ENCODE results near the gene ELN. TPM values are rescaled to one million over a fixed set of nuclear protein-coding genes. Genes with fewer than 3 reads are reported as not detected.

The ELN gene
- total RNA-seq, 2 donors from 2014 or later = 0.10 TPM; not detected in 1

DNA sequence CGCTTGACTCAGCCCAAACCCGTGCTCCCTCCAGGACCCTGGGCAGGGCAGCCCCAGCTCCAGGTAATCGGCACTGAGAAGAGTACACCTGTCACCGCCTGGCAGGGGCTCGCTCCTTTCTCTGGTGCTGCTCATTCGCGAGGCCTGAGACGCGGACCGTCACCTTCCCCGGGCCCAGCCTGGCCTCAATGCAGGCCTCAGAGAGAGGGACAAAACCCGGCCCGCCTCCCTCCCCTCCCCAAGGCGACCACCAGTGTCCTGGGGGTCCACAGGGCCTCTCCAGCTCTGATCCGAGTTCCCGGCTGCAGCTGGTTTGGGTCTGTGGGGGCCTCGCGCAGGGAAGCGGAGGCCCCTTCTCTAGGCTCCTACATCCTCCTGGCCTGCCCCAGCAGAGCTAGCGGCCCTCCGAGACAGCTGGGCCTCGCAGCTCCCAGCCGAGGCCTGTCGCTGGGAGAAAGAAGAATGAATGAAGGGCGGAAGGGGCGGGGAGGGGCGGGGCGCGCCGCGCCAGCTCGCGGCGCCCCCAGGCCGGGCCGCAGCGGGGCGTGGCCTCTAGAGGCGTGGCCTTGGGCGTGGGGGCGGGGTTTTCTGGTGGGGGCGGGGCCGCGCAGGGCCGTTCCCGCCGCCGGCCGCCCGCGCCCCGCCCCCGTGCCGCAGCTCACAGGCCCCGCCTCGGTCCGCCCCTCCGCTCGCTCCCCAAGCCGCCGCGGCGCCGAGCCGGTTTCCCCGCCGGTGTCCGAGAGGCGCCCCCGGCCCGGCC lies 55.3 kb downstream of the ELN start, which contains the start of gene LIMK1:
LIMK1 (plus strand) TSS at position 688 of the 760 bp plus-strand sequence. CDS start 187 bp downstream, outside the sequence.
- Mint-ChIP-seq H3K4me1 (ENCODE audit: low read depth in 2 of 2) (peaks cover 0 to 10% of the 10 kb centered on the region in 2 donors), H3K27ac (peak within 1 kb of the TSS; percentile 71 to 93), H3K4me3 (peak within 1 kb of the TSS; percentile 82), H3K9me3 (no peaks in the 10 kb centered on the region), H3K27me3 (no peaks in the 10 kb centered on the region), H3K36me3 (no peaks in the 10 kb centered on the region)
- DNase-seq (ENCODE audit: low spot score) (peak; percentile 89), ATAC-seq (peak; percentile 93 to 97)

DNA sequence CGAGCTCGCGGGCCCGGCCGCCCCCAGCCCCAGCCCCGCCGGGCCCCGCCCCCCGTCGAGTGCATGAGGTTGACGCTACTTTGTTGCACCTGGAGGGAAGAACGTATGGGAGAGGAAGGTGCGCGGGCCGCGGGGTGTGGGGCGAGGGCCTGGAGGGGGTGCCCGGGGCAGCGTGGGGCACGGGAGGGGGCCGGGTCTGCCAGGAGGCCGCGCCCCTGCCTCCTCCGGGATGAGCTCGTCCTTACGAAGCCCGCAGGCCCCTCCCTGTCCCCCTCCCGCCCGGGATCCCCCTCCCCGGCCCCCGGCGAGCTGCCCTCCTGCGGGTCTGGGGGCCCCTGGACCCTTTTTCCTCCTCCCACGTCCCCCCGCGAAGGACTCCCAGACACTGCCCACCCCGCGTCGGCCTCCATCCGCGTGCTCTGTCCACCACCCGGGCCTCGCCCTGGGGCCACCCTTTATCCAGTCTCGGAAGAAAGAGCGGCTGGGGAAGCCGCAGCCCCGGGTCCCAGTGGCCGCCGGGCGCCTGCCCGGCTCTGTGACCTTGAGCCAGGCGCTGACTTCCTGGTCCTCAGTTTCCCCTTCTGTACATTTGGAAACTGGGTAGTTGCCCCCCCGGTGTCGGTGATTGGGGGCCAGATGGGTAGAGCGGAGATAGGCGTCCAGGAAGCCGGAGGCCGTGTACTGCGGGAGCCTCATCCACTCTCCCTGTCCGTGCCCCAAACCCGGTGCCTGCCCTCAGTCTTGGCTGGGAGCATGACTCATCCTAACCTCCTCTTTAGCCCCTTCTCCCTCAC lies 56.2 kb downstream of the ELN start:
- H3K27ac Mint-ChIP-seq = peak overlapping the region; percentile 71 to 93
- H3K4me1 Mint-ChIP-seq (ENCODE audit: low read depth in 2 of 2) = peaks cover 0 to 10% of the 10 kb centered on the region in 2 donors
- peak overlapping the region; percentile 82 for H3K4me3 Mint-ChIP-seq
- DNase-seq (ENCODE audit: low spot score) (no peak), ATAC-seq (peak; percentile 1 to 64)
- no peaks in the 10 kb centered on the region for H3K27me3 Mint-ChIP-seq
- no peaks in the 10 kb centered on the region for H3K9me3 Mint-ChIP-seq
- H3K36me3 Mint-ChIP-seq = no peaks in the 10 kb centered on the region

DNA sequence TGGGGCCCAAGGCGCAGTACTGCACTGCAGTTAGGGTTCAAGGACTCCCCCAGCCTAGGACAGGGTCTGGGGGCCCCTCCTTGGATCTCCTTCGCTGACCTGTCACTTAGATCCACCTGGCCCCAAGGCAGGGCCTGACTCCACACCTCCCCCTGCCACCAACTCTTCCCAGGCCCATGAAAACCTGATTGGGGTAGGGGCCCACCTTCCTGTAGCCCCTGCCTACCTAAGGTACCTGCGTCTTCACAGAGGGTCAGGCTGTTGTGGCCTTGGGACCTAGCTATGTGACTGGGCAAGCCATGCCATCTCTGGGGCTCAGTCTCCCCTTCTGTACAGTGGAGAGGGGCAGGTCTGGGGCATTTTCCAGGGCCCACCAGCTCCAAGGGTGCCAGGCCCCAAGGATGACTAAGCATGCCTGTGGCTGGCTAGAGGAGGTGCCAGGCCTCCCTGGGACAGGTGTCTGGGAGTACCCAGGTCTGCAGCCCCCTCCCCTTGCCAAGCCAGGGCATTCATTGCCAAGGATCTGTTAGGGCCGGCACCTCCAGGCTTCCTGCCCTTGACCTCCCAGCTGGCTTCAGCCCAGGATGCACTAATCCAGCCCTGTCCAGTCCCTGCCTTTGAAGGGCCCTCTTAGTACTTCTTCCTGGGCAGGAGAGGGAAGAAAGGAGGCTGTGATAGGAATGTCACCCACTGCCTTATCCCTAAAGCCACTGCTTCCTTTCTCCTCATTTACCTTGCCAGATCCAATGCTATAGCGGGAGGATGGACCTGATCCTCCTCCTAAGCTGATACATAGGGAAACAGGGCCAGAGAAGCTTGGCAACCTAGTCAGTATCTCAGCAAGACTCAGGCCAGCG lies 57.0 kb downstream of the ELN start:
- H3K4me1 Mint-ChIP-seq (ENCODE audit: low read depth in 2 of 2) = peaks cover 0 to 13% of the 10 kb centered on the region in 2 donors
- DNase-seq (ENCODE audit: low spot score) (no peak), ATAC-seq (no peak)
- no peaks in the 10 kb centered on the region for H3K9me3 Mint-ChIP-seq
- H3K27me3 Mint-ChIP-seq = no peaks in the 10 kb centered on the region
- peak overlapping the region; percentile 82 for H3K4me3 Mint-ChIP-seq
- no peaks in the 10 kb centered on the region for H3K36me3 Mint-ChIP-seq
- H3K27ac Mint-ChIP-seq = peak overlapping the region; percentile 71 to 93

DNA sequence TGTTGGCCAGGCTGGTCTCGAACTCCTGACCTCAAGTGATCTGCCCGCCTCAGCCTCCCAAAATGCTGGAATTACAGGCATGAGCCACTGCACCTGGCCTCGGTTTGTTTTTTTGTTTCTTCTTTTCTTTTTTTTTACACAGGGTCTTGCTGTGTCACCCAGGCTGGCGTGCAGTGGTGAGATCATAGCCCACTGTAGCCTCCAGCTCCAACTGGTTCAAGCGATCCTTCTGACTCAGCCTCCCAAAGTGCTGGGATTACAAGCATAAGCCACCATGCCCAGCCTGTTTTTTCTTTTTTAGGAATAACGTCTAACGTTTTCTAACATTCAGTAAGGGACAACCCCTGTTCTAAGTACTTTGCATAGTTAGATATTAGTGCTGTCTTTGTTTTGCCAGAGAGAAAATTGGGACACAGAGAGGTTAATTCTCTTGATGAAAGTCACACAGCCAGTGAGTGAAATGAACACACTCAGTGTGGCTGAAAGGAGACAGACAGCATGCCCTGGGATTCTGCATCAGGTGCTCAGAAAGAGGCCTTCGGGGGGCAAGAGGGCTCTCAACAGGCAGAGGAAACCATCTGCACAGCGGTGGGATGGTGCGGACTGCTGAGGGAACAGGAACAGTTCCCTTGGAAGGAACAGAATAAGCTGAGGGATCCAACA lies 59.9 kb downstream of the ELN start:
- DNase-seq (ENCODE audit: low spot score) = no peak
- Mint-ChIP-seq H3K9me3 (no peaks in the 10 kb centered on the region), H3K4me1 (ENCODE audit: low read depth in 2 of 2) (peaks cover 4 to 20% of the 10 kb centered on the region in 2 donors), H3K4me3 (no peak overlapping the region), H3K27ac (no peak overlapping the region), H3K27me3 (no peaks in the 10 kb centered on the region), H3K36me3 (no peaks in the 10 kb centered on the region)
- no peak for ATAC-seq

DNA sequence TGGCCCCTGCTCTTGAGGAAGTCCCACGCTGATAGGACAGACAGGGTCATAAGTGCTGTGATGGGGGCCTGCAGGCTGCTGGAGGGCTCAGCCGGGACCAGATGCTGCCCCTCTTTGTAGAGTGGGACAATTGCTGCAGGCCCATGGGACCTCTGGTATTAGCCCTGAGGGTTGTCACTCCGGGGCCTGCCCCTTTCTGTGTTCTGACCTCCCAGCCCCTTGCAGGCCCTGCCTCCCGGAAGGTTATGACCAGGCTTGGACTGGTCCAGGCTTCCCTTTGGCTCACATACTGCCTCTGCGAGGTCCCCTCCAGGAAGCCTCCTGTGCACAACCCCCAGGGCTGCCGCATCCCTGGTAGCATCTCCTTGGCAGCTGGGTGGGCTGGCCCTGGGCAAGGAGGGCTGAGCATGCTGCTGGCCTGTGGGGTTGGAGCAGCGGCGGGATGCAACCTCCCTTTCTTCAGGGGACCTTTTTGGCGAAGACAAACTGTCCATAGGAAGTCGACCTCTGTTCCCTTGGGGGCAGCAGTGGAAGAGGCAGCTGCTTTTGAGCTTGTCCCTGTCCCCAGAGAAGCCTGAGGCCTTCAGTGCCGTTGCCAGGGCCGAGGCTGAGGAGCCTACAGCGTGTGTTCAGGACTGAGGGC lies 64.5 kb downstream of the ELN start:
- H3K27ac Mint-ChIP-seq = peak overlapping the region; percentile 94 to 95
- no peaks in the 10 kb centered on the region for H3K9me3 Mint-ChIP-seq
- H3K4me3 Mint-ChIP-seq = peak overlapping the region; percentile 79
- peaks cover 4 to 25% of the 10 kb centered on the region in 2 donors for H3K4me1 Mint-ChIP-seq (ENCODE audit: low read depth in 2 of 2)
- H3K27me3 Mint-ChIP-seq = no peaks in the 10 kb centered on the region
- ATAC-seq (no peak), DNase-seq (ENCODE audit: low spot score) (no peak)
- no peaks in the 10 kb centered on the region for H3K36me3 Mint-ChIP-seq

DNA sequence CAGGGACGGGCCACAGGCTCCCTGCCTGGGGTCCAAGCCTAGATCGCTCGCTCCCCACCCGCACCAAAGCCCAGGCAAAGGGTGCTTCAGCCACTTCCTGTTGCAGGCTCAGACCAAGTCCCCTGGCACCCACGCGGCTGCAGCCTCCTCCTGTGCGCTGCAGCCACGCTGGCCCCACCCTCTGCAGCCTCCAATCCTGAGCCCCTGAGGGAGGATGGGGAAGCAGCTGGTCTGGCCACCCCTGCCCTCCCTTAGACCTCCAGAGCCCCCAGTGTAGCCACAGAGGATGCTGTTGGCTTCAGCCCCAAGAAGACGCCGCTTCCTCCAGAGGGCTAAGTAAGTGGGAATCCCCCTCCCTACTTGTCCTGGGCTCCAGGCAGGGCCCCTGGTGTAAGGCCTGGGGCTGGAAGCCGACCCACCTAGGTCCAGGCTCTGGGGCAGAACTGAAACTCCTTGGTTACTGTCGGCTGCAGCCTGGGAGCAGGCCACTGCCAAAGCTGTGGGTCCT lies 65.0 kb downstream of the ELN start:
- DNase-seq (ENCODE audit: low spot score) (peak; percentile 85), ATAC-seq (peak; percentile 57 to 69)
- no peaks in the 10 kb centered on the region for H3K9me3 Mint-ChIP-seq
- H3K4me1 Mint-ChIP-seq (ENCODE audit: low read depth in 2 of 2) = peaks cover 4 to 28% of the 10 kb centered on the region in 2 donors
- peak overlapping the region; percentile 79 for H3K4me3 Mint-ChIP-seq
- H3K27me3 Mint-ChIP-seq = no peaks in the 10 kb centered on the region
- H3K27ac Mint-ChIP-seq = peak overlapping the region; percentile 94 to 95
- H3K36me3 Mint-ChIP-seq = peaks cover 4% of the 10 kb centered on the region

DNA sequence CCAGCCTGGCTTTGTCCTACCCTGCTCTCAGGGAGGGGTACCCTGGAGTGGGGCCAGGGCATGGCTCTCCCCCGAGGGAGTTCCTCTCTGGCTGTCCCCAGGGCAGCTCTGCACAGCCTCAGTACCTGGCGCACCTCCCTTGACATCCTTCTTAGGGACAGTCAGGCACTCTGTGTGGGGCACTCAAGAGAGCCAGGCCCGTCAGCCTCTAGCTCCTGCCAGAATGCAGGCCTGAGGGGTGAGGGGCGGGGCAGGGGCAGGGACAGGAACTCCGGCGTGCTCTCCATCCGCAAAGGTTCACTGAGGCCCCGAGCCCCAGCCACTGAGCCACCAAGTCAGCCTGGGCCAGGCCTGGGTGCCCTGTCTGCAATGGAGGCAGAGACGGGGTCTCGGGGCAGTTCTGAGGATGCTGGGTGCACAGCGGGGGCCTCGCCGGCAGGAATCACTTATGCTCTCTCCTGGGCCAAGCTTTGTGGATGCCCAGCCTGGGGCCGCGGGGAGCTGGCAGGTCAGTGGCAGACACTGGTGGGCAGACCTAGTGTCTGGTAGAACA lies 65.8 kb downstream of the ELN start:
- peaks cover 4 to 28% of the 10 kb centered on the region in 2 donors for H3K4me1 Mint-ChIP-seq (ENCODE audit: low read depth in 2 of 2)
- no peaks in the 10 kb centered on the region for H3K27me3 Mint-ChIP-seq
- peak overlapping the region; percentile 94 to 95 for H3K27ac Mint-ChIP-seq
- peak; percentile 47 to 48 for ATAC-seq
- H3K36me3 Mint-ChIP-seq = peaks cover 7% of the 10 kb centered on the region
- no peak for DNase-seq (ENCODE audit: low spot score)
- no peaks in the 10 kb centered on the region for H3K9me3 Mint-ChIP-seq
- peak overlapping the region; percentile 79 for H3K4me3 Mint-ChIP-seq

DNA sequence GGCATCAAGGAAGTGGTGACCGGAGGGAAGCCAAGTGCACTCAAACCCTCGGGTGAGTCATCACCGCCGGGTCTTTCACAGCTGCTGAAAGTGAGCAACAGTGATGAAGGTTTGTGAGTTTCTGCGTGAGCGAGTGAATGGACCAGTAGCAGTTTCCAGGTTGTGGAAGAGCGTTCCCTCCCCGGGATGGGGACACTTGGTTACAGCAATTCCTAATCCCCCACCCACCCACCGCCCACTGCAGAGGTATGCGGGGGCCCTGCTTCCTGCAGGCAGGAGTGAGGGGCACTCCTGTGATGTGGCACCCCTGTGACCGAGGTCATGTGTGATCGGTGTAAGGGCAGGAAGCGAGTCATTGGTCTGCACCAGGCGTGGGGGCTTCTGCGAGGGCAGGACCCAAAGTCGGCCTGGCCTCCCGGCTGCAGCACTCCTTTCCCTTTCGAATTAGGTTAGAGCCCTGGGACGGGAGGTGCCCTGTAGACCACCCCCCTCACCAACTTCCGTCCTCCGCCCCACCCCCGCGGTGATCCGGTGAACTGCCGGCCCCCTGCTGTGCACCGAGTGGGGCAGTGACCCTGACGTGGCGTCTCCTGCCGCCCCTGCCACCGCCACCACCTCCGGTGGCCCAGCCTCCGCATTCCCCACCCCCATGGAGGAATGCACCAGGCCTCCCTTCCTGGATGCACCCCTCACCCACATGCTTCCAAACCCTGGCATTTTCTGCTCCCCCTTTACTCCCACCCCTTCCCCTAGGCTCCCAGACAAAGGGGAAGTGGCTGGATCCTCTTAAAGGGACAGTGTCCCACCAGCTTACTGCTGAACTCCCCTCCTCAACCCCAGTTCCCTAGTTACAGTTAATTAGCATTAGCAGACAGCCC lies 66.5 kb downstream of the ELN start:
- peaks cover 4 to 28% of the 10 kb centered on the region in 2 donors for H3K4me1 Mint-ChIP-seq (ENCODE audit: low read depth in 2 of 2)
- H3K36me3 Mint-ChIP-seq = peaks cover 7% of the 10 kb centered on the region
- peak; percentile 92 for DNase-seq (ENCODE audit: low spot score)
- H3K27me3 Mint-ChIP-seq = no peaks in the 10 kb centered on the region
- peak overlapping the region; percentile 79 for H3K4me3 Mint-ChIP-seq
- H3K9me3 Mint-ChIP-seq = no peaks in the 10 kb centered on the region
- ATAC-seq = peak; percentile 88 to 89
- peak overlapping the region; percentile 94 to 95 for H3K27ac Mint-ChIP-seq

DNA sequence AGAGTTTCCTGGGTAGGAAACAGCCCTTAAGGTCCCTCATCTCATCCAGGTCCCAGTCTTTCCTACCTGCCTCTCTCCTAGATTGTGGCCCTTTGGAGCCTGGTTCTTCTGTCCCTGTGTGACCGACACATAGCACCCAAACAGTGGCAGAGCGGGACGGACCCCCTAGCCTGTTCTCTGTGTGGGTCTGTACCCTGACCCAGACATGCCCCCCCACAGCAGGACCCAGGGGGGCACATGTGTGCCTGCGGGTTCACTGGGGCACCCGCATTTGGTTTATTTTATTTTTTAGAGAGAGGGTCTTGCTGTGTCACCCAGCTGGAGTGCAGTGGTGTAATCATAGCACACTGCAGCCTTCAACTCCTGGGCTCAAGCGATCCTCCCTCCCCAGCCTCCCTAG lies 67.2 kb downstream of the ELN start:
- no peaks in the 10 kb centered on the region for H3K27me3 Mint-ChIP-seq
- H3K9me3 Mint-ChIP-seq = no peaks in the 10 kb centered on the region
- peaks cover 7% of the 10 kb centered on the region for H3K36me3 Mint-ChIP-seq
- H3K4me1 Mint-ChIP-seq (ENCODE audit: low read depth in 2 of 2) = peaks cover 4 to 26% of the 10 kb centered on the region in 2 donors
- peak overlapping the region; percentile 79 for H3K4me3 Mint-ChIP-seq
- H3K27ac Mint-ChIP-seq = peak overlapping the region; percentile 94 to 95
- no peak for DNase-seq (ENCODE audit: low spot score)
- ATAC-seq = no peak

DNA sequence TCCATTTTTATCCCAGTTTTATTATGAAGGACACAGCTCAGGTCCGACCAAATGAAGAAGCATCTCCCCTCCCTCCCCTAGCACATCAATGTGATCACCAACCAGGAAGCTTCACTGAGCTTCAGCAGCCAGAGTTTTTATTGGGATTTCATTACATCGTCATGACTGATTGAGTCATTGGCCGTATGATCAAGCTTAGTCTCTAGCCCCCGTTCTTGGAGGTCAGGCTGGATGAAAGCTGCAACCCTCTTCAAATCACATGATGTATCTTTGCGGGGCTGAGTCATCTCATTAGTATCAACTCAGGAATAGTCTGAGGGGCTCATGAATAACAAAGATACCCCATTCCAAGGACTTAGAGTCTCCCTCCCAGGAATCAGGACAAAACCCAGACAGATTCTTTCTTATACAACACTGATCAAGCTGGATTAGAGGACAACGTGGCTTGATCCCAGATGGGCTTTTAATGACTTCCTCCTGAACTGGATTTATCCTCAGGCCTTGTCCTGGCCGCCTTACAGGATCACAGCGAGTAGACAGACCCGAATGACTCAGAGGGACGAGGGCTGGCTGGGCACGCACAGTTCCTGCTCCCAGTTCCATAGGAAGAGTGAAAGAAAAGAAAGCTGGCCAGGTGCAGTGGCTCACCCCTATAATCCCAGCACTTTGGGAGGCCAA lies 70.1 kb downstream of the ELN start:
- ATAC-seq = no peak
- no peaks in the 10 kb centered on the region for H3K27me3 Mint-ChIP-seq
- H3K9me3 Mint-ChIP-seq = no peaks in the 10 kb centered on the region
- H3K36me3 Mint-ChIP-seq = peaks cover 7% of the 10 kb centered on the region
- peaks cover 0 to 19% of the 10 kb centered on the region in 2 donors for H3K4me1 Mint-ChIP-seq (ENCODE audit: low read depth in 2 of 2)
- H3K4me3 Mint-ChIP-seq = no peak overlapping the region
- H3K27ac Mint-ChIP-seq = no peak overlapping the region
- DNase-seq (ENCODE audit: low spot score) = no peak

DNA sequence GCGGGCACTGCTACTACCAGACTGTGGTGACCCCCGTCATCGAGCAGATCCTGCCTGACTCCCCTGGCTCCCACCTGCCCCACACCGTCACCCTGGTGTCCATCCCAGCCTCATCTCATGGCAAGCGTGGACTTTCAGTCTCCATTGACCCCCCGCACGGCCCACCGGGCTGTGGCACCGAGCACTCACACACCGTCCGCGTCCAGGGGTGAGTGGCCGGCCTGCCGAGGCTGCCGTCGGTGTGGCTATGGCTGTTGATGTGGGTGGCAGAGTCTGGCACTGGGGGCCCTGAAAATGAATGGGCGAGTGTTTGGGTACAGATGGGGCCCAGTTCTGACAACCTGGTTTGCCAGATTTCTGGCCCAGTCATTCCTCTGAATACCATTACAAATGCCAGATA lies 71.1 kb downstream of the ELN start:
- DNase-seq (ENCODE audit: low spot score) (no peak), ATAC-seq (no peak)
- Mint-ChIP-seq H3K4me1 (ENCODE audit: low read depth in 2 of 2) (peaks cover 0 to 16% of the 10 kb centered on the region in 2 donors), H3K27me3 (no peaks in the 10 kb centered on the region), H3K9me3 (no peaks in the 10 kb centered on the region), H3K27ac (no peak overlapping the region), H3K36me3 (peaks cover 7% of the 10 kb centered on the region), H3K4me3 (no peak overlapping the region)
